LNCAP (cell line): ENCODE data around the gene SPACA9.

Experiments
- CTCF ChIP-seq: fragments of 450-650 bp; IDR thresholded peaks from 2 replicates; pipeline ENCODE4 v1.5.1; 2017; ENCODE audit warnings: mild to moderate bottlenecking

The SPACA9 gene

DNA sequence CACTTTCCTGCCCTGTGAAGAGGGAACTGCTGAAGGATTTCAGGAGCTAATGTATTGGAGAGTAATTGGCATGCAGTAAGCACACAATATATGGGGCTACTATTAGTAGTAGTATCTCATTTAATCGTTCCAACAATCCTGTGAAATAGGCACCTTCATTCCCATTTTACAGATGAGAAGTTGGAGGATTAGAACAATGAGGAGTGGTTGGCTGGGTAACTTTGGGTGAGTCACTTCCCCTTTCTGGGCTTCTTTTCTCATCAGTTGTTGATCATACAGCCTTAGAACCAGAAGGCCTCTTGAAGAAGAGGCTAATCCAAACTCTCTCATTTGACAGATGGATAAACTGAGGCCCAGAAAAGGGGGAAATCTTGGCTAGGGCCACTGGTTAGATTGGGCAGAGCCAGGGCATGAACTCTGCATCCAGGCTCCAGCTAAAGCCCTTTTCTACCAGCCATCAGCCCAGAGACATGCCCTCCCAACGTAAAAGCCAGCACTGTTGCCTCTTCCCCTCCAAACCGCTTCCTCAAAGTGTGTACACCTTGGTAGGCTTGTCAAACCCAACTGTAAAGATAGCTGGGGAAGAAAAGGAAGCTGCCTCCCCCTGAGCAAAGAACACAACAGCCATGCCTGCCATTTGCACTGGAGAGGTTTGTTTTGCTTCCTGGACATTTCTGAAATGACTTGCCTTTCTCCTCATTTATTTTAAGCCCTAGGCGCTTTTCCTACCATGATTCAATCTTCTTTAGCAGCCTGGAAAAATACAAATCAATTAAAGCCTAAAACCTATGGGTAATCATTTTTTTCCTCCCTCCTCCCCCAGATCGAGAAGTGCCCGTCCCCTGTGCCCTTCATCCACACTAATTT, 992 bp downstream of the SPACA9 start:
- no peak for TF ChIP-seq CTCF

GRCh38 chr9:132880324-132880661, 1.6 kb downstream of the SPACA9 start:
- TF ChIP-seq CTCF: no peak

- TF ChIP-seq CTCF: no peak
Measured at GRCh38 chr9:132881826-132882225, 3.1 kb downstream of the SPACA9 start.

DNA sequence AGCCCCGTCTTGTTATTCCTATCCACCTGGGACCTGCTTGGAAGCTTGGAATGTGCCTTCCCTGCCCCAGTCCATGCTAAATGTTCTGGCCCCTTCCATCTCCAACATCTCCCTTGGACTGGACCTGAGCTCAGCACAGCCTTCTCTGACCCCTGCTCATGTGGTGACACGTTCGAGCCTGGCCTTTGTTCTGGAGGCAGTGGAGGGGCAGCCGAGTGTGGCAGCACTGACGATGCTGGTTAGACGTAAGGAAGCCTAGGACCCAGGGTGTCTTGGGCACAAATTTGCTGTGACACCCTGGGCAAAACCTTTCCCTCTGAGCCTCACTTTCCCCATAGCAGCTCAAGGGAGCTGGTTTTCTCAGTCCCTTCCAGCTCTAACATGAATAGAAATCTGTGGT, 3.9 kb downstream of the SPACA9 start:
- no peak for TF ChIP-seq CTCF

- TF ChIP-seq CTCF: no peak
Measured at GRCh38 chr9:132883349-132884294, 4.9 kb downstream of the SPACA9 start.

- TF ChIP-seq CTCF: no peak
Measured at GRCh38 chr9:132885720-132886333, 7.1 kb downstream of the SPACA9 start.

DNA sequence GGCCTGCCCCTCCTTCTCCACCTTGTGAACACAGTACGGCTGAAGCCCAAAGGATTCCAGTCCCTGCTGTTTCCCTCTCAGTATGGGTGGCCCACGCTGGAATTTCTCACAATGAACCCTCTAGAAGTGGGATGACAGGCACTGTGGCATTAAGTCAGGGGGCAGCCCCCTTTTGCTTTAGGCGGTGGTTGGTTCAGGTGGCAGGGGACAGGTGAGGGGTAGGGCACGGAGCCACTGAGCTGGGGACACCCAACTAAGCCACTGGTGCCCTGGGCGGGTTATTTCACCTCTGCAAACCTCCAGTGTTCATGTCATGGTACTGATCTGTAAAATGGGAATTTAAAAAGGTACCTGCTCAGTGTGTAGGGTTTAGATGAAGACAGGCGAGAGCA, 7.6 kb downstream of the SPACA9 start:
- no peak for TF ChIP-seq CTCF
